Myocyte (in vitro differentiated cells): Measurements from ENCODE around the gene NPHS1. TPM values are rescaled to one million over a fixed set of nuclear protein-coding genes. Genes with fewer than 3 reads are reported as not detected.

Experiments
- DNase-seq: peaks from one replicate; pipeline ENCODE4 v3.0.0-alpha.2; 2012; ENCODE audit warnings: low read depth
- total RNA-seq: library from RNA; depleted of rRNA; stranded (reverse); fragments of >200 nt; gene quantifications from 2 replicates; pipeline ENCODE4 v1.2.3, GENCODE V29; 2014

Gene NPHS1
- total RNA-seq, 1 donor from 2014 or later, result not detected

DNA sequence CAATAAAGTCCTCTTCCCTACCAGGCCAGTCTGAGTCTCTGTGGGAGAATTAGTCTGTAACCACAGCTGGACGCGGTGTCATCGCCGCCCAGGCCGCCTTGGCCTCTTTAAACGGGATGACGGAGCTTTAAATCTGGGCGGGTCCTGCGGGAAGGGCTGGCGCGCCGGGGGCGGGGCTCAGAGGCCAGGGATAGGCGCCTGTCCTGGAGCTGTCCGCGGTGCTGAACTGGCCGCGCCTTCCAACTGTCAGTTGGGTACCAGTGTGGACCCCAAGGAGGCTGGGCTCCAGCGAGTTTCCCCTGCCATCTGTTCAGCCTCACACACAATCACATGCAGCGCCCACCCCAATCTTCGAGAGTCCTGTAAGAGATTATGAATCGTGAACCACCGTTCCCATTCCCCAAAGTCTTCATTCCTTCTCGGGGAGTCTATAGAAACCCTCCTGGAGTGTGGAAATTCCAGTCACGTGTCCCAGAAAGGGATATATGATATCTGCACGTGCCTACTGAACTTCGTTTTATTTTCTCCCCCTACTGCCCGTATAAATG is 27.5 kb upstream of the NPHS1 start:
- DNase-seq, result peak; percentile 94

- DNase-seq, result no peak
Measured at GRCh38 chr19:35879068-35879467, 26.8 kb upstream of the NPHS1 start.

DNA sequence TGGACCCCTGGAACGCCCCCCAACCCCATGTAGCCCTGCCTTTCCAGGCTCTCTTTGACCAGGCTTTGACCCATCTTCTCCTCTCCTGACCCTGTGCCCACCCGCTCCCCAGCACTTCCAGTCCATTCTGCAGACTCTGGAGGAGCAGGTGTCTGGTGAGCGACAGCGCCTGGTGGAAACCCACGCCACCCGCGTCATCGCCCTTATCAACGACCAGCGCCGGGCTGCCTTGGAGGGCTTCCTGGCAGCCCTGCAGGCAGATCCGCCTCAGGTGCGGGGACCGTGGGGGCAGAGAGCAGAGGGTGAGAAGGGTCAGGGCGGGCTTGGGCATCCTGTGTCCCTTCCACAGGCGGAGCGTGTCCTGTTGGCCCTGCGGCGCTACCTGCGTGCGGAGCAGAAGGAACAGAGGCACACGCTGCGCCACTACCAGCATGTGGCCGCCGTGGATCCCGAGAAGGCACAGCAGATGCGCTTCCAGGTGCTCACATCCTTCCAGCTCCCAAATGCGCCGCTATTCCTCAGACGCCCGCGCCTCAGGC is 22.2 kb upstream of the NPHS1 start:
- no peak for DNase-seq

GRCh38 chr19:35872180-35872579 is 19.9 kb upstream of the NPHS1 start:
- no peak for DNase-seq

DNA sequence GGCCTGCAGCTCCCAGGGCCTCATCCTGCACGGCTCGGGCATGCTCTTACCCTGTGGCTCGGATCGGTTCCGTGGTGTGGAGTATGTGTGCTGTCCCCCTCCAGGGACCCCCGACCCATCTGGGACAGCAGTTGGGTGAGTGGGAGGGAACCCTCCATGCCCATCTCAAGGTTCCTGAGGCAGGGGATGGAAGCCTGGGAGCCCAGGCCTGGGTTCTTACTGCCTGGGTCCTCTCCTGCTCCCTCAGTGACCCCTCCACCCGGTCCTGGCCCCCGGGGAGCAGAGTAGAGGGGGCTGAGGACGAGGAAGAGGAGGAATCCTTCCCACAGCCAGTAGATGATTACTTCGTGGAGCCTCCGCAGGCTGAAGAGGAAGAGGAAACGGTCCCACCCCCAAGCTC is 19.3 kb upstream of the NPHS1 start:
- DNase-seq, result no peak

DNA sequence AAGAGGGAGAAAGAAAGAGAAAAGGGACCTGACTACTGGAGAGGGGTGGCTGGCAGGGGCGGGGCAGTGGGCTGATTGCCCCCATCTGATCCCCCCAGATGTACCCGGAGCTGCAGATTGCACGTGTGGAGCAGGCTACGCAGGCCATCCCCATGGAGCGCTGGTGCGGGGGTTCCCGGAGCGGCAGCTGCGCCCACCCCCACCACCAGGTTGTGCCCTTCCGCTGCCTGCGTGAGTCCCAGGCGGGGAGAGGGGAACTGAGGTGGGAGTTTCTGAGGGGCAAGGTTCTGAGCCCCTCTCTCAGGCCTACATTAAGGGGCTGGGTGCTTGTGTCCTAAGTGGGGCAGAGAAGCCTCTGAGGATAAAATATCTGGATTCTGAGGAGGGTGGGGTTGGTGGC is 18.5 kb upstream of the NPHS1 start:
- no peak for DNase-seq

DNA sequence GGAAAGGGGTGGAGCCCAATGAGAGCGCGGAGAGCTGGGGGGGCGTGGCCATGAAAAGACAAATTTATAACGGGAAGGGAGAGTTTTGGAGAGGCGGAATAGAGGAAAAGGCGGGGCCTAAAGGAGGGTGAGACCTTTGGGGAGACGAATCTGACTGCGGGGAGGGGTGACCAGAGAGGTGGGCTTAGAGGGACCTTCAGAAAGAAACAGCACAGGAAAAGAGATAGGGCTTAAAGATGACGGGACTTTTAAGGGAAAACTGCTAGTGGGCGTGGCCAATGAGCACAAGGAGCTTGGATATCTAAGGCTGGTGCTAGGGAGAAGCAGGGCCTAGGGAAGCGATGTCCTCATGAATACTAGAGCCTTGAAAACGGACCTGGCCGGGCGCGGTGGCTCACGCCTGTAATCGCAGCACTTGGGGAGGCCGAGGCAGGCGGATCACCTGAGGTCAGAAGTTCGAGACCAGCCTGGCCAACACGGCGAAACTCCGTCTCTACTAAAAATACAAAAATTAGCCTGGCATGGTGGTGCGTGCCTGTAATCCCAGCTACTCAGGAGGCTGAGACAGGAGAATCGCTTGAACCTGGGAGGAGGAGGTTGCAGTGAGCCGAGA is 17.9 kb upstream of the NPHS1 start:
- DNase-seq, result peak; percentile 6

GRCh38 chr19:35869327-35870123 is 17.2 kb upstream of the NPHS1 start:
- DNase-seq, result peak; percentile 30

DNA sequence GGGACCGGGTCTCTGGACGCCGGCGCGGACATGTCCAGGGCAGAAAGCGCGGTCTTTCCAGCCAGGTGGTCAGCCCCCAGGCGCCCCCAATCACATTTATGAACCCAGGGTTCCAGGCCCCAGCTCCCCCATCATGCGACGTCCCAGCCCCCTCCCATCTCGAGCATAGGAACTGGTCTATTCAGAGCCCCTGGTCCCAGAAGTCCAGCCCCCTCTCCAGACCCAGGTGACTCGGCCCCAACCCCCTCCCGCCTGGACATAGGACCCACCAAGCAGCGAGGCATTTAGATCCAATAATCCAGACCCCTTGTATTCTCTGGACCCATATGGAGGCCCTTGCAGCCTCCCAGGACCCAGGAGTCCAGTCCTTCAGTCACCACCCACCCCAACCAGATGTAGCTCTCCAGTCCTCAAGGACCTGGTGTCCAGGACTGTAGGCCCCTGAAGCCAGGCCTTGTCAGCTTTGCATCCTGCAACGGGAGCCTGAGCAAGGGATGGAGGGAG is 16.6 kb upstream of the NPHS1 start:
- DNase-seq, result no peak

- DNase-seq, result peak; percentile 53
Measured at GRCh38 chr19:35868172-35868822, 16.0 kb upstream of the NPHS1 start, which contains the start of gene APLP1. APLP1 (plus strand) TSS chr19:35868574; CDS start chr19:35868637, 63 bp downstream.

- DNase-seq, result no peak
Measured at GRCh38 chr19:35863018-35863417, 10.7 kb upstream of the NPHS1 start.

GRCh38 chr19:35862528-35862927 is 10.2 kb upstream of the NPHS1 start:
- DNase-seq, result no peak

DNA sequence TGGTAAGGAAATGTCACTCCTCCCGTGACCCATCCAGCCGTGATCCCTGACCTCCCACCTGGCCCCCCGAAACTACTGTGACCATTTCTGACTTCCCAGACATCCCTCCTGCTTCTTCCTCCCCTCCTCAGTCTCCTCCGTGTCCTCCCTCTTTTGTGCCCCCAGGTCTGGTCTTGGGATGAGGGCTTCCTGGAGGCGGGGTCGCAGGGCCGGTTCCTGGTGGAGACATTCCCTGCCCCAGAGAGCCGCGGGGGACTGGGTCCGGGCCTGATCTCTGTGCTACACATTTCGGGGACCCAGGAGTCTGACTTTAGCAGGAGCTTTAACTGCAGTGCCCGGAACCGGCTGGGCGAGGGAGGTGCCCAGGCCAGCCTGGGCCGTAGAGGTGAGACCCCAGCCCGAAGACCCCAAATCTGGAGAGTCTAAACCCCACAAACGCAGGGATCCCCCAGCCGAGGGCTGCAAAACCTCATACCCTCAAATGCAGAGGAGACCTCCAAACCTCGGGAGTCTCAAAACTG is 9.4 kb upstream of the NPHS1 start:
- no peak for DNase-seq

GRCh38 chr19:35860818-35861639 is 8.7 kb upstream of the NPHS1 start:
- DNase-seq, result no peak

DNA sequence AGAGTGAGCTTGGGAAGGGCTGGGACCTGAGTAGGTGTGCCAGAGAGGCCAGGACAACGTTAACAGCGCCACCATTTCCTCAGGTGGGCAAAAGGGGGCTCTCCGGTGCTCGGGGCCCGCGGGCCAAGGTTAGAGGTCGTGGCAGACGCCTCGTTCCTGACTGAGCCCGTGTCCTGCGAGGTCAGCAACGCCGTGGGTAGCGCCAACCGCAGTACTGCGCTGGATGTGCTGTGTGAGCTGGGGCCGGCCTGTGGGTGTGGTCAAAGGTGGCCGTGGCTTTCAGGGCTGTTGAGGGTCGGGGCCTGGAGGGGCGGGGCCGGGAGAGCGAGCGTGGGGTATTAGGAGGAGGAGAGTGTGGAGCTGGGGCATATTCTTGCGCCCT is 8.1 kb upstream of the NPHS1 start:
- DNase-seq, result no peak

DNA sequence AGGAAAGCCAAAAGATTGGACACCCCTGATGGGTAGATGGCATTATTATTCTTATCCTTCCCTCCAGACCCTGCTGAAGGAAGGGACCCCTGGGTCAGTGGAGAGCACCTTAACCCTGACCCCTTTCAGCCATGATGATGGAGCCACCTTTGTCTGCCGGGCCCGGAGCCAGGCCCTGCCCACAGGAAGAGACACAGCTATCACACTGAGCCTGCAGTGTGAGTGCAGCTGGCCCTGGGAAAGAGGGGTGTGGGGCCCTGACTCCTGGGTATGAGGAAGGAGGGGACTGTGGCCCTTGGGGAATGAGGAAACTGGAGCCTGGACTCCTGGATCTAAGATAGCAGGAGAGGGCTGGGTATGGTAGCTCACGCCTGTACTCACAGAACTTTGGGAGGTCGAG is 7.1 kb upstream of the NPHS1 start:
- DNase-seq, result no peak

- no peak for DNase-seq
Measured at GRCh38 chr19:35858311-35858710, 6.0 kb upstream of the NPHS1 start.

GRCh38 chr19:35856546-35857149 is 4.3 kb upstream of the NPHS1 start, which contains the start of gene KIRREL2:
KIRREL2 (plus strand) TSS chr19:35856911; CDS start chr19:35857120, 209 bp downstream.
- no peak for DNase-seq

DNA sequence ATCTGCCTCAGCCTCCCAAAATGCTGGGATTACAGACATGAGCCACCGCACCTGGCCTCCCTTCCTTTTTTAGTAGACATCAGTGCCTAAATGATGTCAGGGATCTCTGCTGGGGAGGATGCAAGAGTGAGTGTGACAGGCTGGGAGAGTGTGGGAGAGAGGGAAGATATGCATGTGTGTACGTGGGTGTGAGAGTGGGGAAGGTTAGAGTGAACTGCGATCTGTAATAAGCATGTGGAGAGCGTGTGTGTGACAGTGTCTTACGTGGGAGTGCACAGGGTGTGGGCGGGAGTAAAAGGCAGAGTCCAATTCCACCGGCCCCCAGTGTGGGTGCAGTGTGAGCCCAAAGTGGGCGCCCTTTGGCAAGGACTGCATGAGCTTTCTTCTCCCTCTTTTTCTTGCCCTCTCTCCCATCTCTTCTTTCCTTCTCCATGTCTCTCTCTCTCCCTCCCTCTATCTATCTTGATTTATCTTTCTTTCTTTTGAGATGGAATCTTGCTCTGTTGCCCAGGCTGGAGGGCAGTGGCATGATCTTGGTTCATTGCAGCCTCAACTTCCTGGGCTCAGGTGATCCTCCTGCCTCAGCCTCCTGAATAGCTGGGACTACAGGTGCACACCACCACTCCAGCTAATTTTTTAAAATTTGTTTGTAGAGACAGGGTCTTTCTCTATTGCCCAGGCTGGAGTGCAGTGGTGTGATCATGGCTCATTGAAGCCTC is 893 bp upstream of the NPHS1 start:
- DNase-seq, result no peak
